HG02763 (cell line): Measurements from ENCODE around the gene FKBP5.
A peak's percentile ranks its signal among the peaks of the same experiment; 100 is the strongest.
"Not testable (repeated sequence)": the region's sequence is repeated elsewhere in the genome, so short reads cannot be mapped to it uniquely, and the experiment has no call there.

Source experiments
- ATAC-seq: cut with Tn5 transposase; IDR thresholded peaks from one replicate; pipeline ENCODE4 v1.9.1; 2021; ENCODE audit warnings: mild to moderate bottlenecking, moderate library complexity; ENCODE audit not compliant: unreplicated experiment

Gene FKBP5

GRCh38 chr6:35691027-35691824, 2.5 kb upstream of the FKBP5 start:
- no peak for ATAC-seq

- no peak for ATAC-seq
Observed at GRCh38 chr6:35690484-35690883, 1.8 kb upstream of the FKBP5 start.

- not testable (repeated sequence) for ATAC-seq
Observed at GRCh38 chr6:35690006-35690405, 1.3 kb upstream of the FKBP5 start.

- ATAC-seq, result peak; percentile 38
Observed at GRCh38 chr6:35687658-35688604, 784 bp downstream of the FKBP5 start.

GRCh38 chr6:35686873-35687555, 1.7 kb downstream of the FKBP5 start:
- ATAC-seq, result no peak

GRCh38 chr6:35686436-35686835, 2.3 kb downstream of the FKBP5 start:
- no peak for ATAC-seq

- no peak for ATAC-seq
Observed at GRCh38 chr6:35683267-35683666, 5.4 kb downstream of the FKBP5 start.

GRCh38 chr6:35681298-35681697, 7.4 kb downstream of the FKBP5 start:
- ATAC-seq, result no peak

GRCh38 chr6:35679399-35679798, 9.3 kb downstream of the FKBP5 start:
- ATAC-seq, result no peak

- ATAC-seq, result no peak
Observed at GRCh38 chr6:35678814-35679213, 9.9 kb downstream of the FKBP5 start.

- ATAC-seq, result no peak
Observed at GRCh38 chr6:35678021-35678654, 10.6 kb downstream of the FKBP5 start.

- no peak for ATAC-seq
Observed at GRCh38 chr6:35677456-35677855, 11.3 kb downstream of the FKBP5 start.

- no peak for ATAC-seq
Observed at GRCh38 chr6:35675871-35676459, 12.8 kb downstream of the FKBP5 start.

GRCh38 chr6:35674594-35674993, 14.1 kb downstream of the FKBP5 start:
- ATAC-seq, result no peak

- no peak for ATAC-seq
Observed at GRCh38 chr6:35673755-35674154, 15.0 kb downstream of the FKBP5 start.

GRCh38 chr6:35673284-35673666, 15.4 kb downstream of the FKBP5 start:
- not testable (repeated sequence) for ATAC-seq

GRCh38 chr6:35670453-35670852, 18.3 kb downstream of the FKBP5 start:
- not testable (repeated sequence) for ATAC-seq

- ATAC-seq, result no peak
Observed at GRCh38 chr6:35669451-35670045, 19.2 kb downstream of the FKBP5 start.

- ATAC-seq, result no peak
Observed at GRCh38 chr6:35668744-35669450, 19.8 kb downstream of the FKBP5 start.
